ENCODE results near the gene CRADD. TPM values are rescaled to one million over a fixed set of nuclear protein-coding genes. Genes with fewer than 3 reads are reported as not detected.

Gene CRADD
- total RNA-seq, 6 experiments from 2014 or later: 17.2 to 65.3 (median 30.8) TPM

DNA sequence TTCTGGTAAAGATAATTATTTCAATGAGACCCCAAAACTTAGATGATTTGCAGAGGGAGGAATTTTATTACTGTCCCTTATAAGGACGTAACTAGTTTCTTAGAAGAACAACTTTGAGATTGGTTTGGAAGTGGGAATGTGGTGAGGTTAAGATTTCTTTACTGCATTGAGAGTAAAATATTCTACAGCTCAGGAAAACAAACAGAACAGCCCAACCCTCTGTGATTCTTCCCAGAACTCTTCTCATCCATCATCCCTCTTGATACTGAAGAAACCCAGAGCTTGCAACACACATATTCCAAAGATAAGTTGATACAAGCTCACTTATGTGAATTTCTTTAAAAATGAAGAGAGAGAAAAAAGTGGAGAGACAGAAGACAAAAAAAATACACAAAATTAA lies 234.2 kb downstream of the CRADD start:
- no peak overlapping the region for H3K4me3 ChIP-seq
- intact Hi-C loops (cut with DNase I): no loop called here
- 62% methylated on average over 1 of the region's 1 CpG for WGBS (ENCODE audit: insufficient coverage, low coverage, low lambda C conversion rate, missing lambda C conversion rate)
- H3K27me3 ChIP-seq: no peaks in the 10 kb centered on the region
- DNase-seq: no peak
- H3K4me1 ChIP-seq: no peaks in the 10 kb centered on the region
- H3K36me3 ChIP-seq: no peaks in the 10 kb centered on the region
- no peaks in the 10 kb centered on the region for H3K9me3 ChIP-seq
- no peak for ATAC-seq
- no peak overlapping the region for H3K27ac ChIP-seq
- no peak for TF ChIP-seq POLR2A (IDR thresholded peaks at IDR 0.05)

DNA sequence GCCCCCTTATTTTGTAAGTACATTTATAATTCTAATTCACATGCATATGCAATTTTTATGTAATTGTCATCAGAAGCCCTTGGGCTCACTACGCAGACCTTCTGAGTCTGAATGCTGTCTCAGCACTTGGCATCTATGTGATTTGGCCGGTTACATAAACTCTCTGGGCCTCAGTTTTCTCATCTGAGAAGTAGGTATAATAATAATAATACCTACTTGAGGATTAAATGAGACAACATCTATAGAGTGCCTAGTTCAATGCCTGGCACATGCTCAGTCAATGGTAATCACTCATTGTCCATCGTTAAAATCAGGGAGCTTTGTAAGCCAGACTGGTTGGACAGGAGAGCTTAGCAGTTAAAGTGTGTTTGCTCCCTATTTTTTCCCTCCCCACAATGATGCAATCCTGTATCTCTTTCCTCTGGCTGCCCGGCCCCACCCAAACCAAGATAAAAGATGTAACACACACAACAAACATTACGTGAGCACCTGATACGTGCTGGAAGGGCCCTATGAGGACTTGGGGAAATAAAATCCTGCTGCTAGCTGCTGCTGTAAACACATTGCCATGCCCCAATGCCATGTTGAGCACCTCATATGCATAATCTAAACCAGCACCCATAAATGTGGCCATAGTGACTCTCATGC lies 235.0 kb downstream of the CRADD start:
- 83% methylated on average over 6 of the region's 6 CpGs for WGBS (ENCODE audit: insufficient coverage, low coverage, low lambda C conversion rate, missing lambda C conversion rate)
- no peaks in the 10 kb centered on the region for H3K36me3 ChIP-seq
- no peak overlapping the region for H3K4me3 ChIP-seq
- H3K27ac ChIP-seq: no peak overlapping the region
- DNase-seq (no peak), ATAC-seq (no peak)
- no peaks in the 10 kb centered on the region for H3K4me1 ChIP-seq
- no peaks in the 10 kb centered on the region for H3K9me3 ChIP-seq
- TF ChIP-seq, protein P1, sequence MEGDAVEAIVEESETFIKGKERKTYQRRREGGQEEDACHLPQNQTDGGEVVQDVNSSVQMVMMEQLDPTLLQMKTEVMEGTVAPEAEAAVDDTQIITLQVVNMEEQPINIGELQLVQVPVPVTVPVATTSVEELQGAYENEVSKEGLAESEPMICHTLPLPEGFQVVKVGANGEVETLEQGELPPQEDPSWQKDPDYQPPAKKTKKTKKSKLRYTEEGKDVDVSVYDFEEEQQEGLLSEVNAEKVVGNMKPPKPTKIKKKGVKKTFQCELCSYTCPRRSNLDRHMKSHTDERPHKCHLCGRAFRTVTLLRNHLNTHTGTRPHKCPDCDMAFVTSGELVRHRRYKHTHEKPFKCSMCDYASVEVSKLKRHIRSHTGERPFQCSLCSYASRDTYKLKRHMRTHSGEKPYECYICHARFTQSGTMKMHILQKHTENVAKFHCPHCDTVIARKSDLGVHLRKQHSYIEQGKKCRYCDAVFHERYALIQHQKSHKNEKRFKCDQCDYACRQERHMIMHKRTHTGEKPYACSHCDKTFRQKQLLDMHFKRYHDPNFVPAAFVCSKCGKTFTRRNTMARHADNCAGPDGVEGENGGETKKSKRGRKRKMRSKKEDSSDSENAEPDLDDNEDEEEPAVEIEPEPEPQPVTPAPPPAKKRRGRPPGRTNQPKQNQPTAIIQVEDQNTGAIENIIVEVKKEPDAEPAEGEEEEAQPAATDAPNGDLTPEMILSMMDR (IDR thresholded peaks at IDR 0.05): no peak
- no peak for TF ChIP-seq POLR2A (IDR thresholded peaks at IDR 0.05)
- no peaks in the 10 kb centered on the region for H3K27me3 ChIP-seq
- intact Hi-C loops (cut with DNase I): no loop called here

DNA sequence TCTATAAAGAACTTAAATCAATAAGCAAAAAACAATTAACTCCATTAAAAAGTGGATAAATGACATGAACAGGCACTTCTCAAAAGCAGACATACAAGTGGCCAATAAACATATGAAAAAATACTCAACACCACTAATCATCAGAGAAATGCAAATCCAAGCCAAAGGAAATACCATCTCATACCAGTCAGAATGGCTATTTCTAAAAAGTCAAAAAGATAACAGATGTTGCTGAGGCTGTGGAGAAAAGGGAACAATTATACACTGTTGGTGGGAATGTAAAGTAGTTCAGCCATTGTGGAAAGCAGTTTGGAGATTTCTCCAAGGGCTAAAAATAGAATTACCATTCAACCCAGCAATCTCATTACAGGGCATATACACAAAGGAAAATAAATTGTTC lies 236.7 kb downstream of the CRADD start:
- DNase-seq: no peak
- no peak overlapping the region for H3K27ac ChIP-seq
- no peak overlapping the region for H3K4me3 ChIP-seq
- no peak for TF ChIP-seq POLR2A (IDR thresholded peaks at IDR 0.05)
- TF ChIP-seq, protein P1 (IDR thresholded peaks at IDR 0.05): no peak
- no peaks in the 10 kb centered on the region for H3K9me3 ChIP-seq
- no peaks in the 10 kb centered on the region for H3K4me1 ChIP-seq
- no peaks in the 10 kb centered on the region for H3K36me3 ChIP-seq
- no peak for ATAC-seq
- intact Hi-C loops (cut with DNase I): no loop called here
- H3K27me3 ChIP-seq: no peaks in the 10 kb centered on the region

DNA sequence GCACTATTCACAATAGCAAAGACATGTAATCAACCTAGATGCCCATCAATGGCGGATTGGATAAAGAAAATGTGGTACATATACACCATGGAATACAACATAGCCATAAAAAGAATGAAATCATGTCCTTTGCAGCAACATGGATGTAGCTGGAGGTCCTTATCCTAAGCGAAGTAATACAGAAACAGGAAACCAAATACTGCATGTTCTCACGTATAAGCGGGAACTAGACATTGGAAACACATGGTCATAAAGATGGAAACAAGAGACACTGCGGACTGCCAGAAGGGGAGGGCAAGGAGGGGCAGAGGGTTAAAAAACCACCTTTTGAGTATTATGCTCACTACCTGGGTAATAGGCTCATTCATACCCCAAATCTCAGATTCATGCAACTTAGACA lies 237.1 kb downstream of the CRADD start:
- intact Hi-C loops (cut with DNase I): no loop called here
- DNase-seq (no peak), ATAC-seq (no peak)
- Histone ChIP-seq H3K4me1 (no peaks in the 10 kb centered on the region), H3K27me3 (no peaks in the 10 kb centered on the region), H3K27ac (no peak overlapping the region), H3K36me3 (no peaks in the 10 kb centered on the region), H3K9me3 (no peaks in the 10 kb centered on the region), H3K4me3 (no peak overlapping the region)
- 91% methylated on average over 4 of the region's 5 CpGs for WGBS (ENCODE audit: insufficient coverage, low coverage, low lambda C conversion rate, missing lambda C conversion rate)
- no peak for TF ChIP-seq POLR2A (IDR thresholded peaks at IDR 0.05)
- TF ChIP-seq, protein P1 (IDR thresholded peaks at IDR 0.05): no peak

DNA sequence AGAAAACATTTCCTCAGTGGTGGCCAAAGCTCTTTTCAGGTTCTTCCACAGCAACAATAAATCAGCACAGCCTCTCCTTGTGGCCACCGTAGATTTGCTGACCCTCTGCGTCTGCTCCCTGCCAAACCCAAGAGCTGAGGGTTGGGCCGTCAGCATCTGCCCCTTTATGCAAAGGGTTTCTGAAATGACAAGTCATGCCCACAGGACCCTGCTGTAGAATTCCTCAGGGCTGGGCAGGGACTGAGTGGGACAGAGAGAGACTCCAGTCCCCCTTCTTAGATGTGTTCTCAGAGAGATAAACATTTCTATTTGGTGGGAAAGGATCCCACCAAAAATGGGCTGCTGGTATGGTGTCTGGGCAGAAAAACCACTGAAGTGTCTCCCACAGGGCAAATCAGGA lies 238.2 kb downstream of the CRADD start:
- Histone ChIP-seq H3K27me3 (no peaks in the 10 kb centered on the region), H3K27ac (no peak overlapping the region), H3K4me1 (no peaks in the 10 kb centered on the region), H3K36me3 (no peaks in the 10 kb centered on the region), H3K4me3 (no peak overlapping the region), H3K9me3 (no peaks in the 10 kb centered on the region)
- DNase-seq (no peak), ATAC-seq (no peak)
- no peak for TF ChIP-seq POLR2A (IDR thresholded peaks at IDR 0.05)
- TF ChIP-seq, protein P1 (IDR thresholded peaks at IDR 0.05): no peak
- intact Hi-C loops (cut with DNase I): no loop called here
- 100% methylated on average over 3 of the region's 3 CpGs for whole genome bisulfite sequencing (ENCODE audit: insufficient coverage, low coverage, low lambda C conversion rate, missing lambda C conversion rate)
